HG02642 (cell line): ENCODE data around the gene PPP1R7.
"Not testable (repeated sequence)": the region's sequence is repeated elsewhere in the genome, so short reads cannot be mapped to it uniquely, and the experiment has no call there.

Source experiments
- ATAC-seq: cut with Tn5 transposase; IDR thresholded peaks from one replicate; pipeline ENCODE4 v1.9.1; 2021; ENCODE audit warnings: mild to moderate bottlenecking; ENCODE audit not compliant: unreplicated experiment, poor library complexity

The PPP1R7 gene

GRCh38 chr2:241149925-241150659 is at the start of gene PPP1R7:
PPP1R7 (plus strand) TSS chr2:241150467; CDS start chr2:241150496, 29 bp downstream.
- peak; percentile 78 for ATAC-seq

- ATAC-seq, result peak; percentile 91
These were observed 47.9 kb upstream of the PPP1R7 start, which contains the start of gene MTERF4 for GRCh38 chr2:241102239-241102803. MTERF4 (minus strand) TSS chr2:241102287; CDS start chr2:241102273, 14 bp downstream.

- ATAC-seq, result no peak
These were observed 47.1 kb upstream of the PPP1R7 start for GRCh38 chr2:241103176-241103595.

GRCh38 chr2:241104611-241105010 is 45.7 kb upstream of the PPP1R7 start:
- ATAC-seq, result not testable (repeated sequence)

- ATAC-seq, result no peak
These were observed 44.6 kb upstream of the PPP1R7 start for GRCh38 chr2:241105641-241106040.

- no peak for ATAC-seq
These were observed 43.1 kb upstream of the PPP1R7 start for GRCh38 chr2:241107031-241107783.

GRCh38 chr2:241108271-241109209 is 41.7 kb upstream of the PPP1R7 start:
- no peak for ATAC-seq

- no peak for ATAC-seq
These were observed 40.8 kb upstream of the PPP1R7 start for GRCh38 chr2:241109210-241110088.

- peak; percentile 14 for ATAC-seq
These were observed 40.1 kb upstream of the PPP1R7 start for GRCh38 chr2:241110089-241110606.

GRCh38 chr2:241110607-241111439 is 39.4 kb upstream of the PPP1R7 start:
- peak; percentile 44 for ATAC-seq

- ATAC-seq, result peak; percentile 40
These were observed 38.8 kb upstream of the PPP1R7 start for GRCh38 chr2:241111440-241111805.

- no peak for ATAC-seq
These were observed 38.2 kb upstream of the PPP1R7 start for GRCh38 chr2:241112046-241112445.

- ATAC-seq, result no peak
These were observed 37.7 kb upstream of the PPP1R7 start for GRCh38 chr2:241112592-241112991.

GRCh38 chr2:241114836-241115235 is 35.4 kb upstream of the PPP1R7 start:
- ATAC-seq, result no peak

- no peak for ATAC-seq
These were observed 34.9 kb upstream of the PPP1R7 start for GRCh38 chr2:241115361-241115760.

- no peak for ATAC-seq
These were observed 33.4 kb upstream of the PPP1R7 start for GRCh38 chr2:241116606-241117560.
